GM18861 (cell line): ENCODE results near the gene TEF.

ENCODE experiments used
- ATAC-seq: cut with Tn5 transposase; IDR thresholded peaks from one replicate; pipeline ENCODE4 v1.9.1; 2021; ENCODE audit not compliant: unreplicated experiment

The TEF gene

DNA sequence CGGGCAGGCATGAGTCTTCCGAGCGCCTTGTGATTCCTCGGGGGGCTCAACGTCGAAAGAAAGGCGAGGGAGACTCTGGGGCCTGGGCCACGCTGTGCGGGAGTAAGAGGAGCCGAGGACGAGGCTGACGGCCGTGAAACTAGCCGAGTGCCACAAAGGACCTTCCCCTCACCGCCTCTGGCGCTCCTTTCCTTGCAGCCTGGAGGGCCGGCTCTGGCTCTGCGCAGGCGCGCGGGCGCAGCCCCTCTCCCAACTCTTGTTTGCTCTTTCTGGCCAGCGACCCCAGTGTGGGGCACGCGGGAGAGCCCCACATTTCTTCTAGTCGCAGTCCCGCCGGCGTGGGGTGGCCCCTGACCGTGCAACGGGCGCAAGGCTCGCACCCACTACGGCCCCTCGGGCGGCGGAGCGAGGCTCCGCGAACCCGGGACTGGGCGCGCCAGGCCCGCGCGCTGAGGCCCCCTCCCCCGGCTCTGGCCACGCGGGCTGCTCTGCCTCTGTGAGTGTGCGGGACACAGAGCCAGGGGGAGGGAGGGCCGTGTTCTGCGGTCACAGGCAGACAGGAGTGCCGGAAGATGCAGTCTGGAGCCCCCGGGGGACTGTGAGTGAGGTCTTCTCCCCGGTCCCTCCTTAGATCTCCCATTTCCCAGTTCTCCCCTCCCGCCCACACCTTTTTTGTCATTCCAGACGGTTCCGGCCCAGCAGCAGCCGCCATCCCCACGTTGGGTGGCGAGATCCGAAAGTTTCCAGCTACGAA, 65.9 kb downstream of the TEF start:
- ATAC-seq = no peak

- ATAC-seq = peak; percentile 43
Measured at GRCh38 chr22:41448189-41448808, 66.6 kb downstream of the TEF start.
